Activated naive CD8-positive, alpha-beta T cell treated with anti-CD3 and anti-CD28 coated beads, Interleukin-2, amount 10 ng/mL, durations not matched to agents 7 days and 5 days (primary cell): Measurements from ENCODE around the gene POLG. TPM values are rescaled to one million over a fixed set of nuclear protein-coding genes. Genes with fewer than 3 reads are reported as not detected.

Experiments
- ATAC-seq: fragments of 150-1000 bp; cut with Tn5 transposase; one replicate; pipeline ENCODE4 v1.10.0; 2021; ENCODE audit warnings: low read depth, moderate library complexity
- POLR2A ChIA-PET: fragments of 350-600 bp; sonication (Branson Sonifier 250); formaldehyde crosslinking; loops from one replicate; lab custom pipeline; 2021; ENCODE audit warnings: antibody characterized with exemption; lab: Charles Lee
- DNase-seq: peaks from one replicate; pipeline ENCODE4 v3.0.0; 2021
- H3K27ac Mint-ChIP-seq: one replicate; pipeline ENCODE4 v1.8.0; 2022; ENCODE audit warnings: mild to moderate bottlenecking, mixed read lengths
- H3K27me3 Mint-ChIP-seq: one replicate; pipeline ENCODE4 v1.8.0; 2022; ENCODE audit warnings: mild to moderate bottlenecking, moderate library complexity, mixed read lengths
- H3K36me3 Mint-ChIP-seq: one replicate; pipeline ENCODE4 v1.8.0; 2021; ENCODE audit warnings: mild to moderate bottlenecking, mixed read lengths
- H3K4me1 Mint-ChIP-seq: one replicate; pipeline ENCODE4 v1.8.0; 2021; ENCODE audit warnings: mixed read lengths
- H3K4me3 Mint-ChIP-seq: one replicate; pipeline ENCODE4 v1.8.0; 2022; ENCODE audit warnings: mild to moderate bottlenecking, moderate library complexity, mixed read lengths
- H3K9me3 Mint-ChIP-seq: one replicate; pipeline ENCODE4 v1.8.0; 2021; ENCODE audit warnings: mixed read lengths
- total RNA-seq, 2 experiments: library from RNA; stranded (reverse); gene quantifications; one replicate each; pipeline ENCODE4 v1.2.3, GENCODE V29; 2021

Gene POLG
- total RNA-seq, 2 experiments from 2014 or later = 138 to 139 TPM

DNA sequence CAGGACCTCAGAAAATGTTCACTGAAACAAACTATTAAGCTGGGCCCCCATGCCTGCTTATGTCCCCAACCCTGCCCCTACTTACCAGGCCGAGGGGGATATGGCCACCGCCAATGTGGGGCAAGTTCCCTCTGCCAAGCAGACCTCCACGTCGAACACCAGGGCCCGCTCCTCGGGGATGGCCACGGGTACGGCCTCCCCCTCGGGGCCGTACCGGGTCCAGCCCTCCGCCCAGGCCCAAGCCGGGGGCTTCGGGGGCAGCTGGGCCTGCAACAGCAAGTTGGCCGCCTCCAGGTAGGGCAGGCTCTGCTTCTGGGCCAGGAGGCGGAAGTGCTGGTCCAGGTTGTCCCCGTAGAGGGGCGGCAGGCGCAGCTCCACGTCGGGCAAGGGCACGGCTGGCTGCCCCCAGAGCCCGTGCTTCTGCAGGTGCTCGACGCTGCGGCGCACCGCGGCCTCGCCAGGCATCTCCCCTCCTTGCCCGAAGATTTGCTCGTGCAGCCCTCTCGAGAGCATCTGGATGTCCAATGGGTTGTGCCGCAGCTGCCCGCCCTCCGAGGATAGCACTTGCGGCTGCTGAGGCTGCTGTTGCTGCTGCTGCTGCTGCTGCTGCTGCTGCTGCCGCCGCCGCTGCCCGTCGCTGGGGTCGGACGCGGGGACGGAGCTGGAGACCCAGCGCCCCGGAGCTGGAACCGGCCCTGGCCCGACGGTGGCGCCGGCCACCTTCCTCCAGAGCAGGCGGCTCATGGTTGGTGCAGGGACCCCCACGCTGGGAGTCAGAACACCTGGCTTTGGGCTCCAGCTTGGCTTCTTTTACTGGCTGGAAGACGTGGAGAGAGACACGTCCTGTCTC lies 1.4 kb downstream of the POLG start:
- no peak for DNase-seq
- H3K4me3 Mint-ChIP-seq = peak overlapping the region; percentile 86

DNA sequence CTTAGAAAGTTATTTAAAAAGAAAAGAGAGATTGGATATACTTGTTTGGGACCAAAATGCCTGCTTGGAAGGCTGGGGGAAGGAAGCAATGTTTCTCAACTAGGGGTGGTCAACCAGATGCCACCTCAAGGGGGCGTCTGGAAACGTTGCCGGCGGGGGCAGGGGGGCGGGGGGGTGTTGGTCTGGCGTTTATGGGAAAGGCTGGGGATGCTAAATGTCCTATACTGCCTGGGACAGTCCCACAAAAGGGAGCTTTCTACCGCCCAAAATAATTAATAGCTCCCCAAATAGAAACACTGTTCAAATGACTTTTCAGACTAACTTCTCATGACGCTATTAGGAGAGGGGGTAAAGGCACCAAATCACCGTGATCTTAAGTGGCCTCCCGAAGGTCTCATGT lies 2.2 kb downstream of the POLG start:
- POLR2A ChIA-PET = interaction anchor here (0.5 to 1.6 kb wide), 3 partner anchors 19 to 123 kb away, joined by 3 to 10 read pairs (median 4); partner anchors contain the start of gene FANCI
- peaks cover 39% of the 10 kb centered on the region for H3K36me3 Mint-ChIP-seq
- peak overlapping the region; percentile 45 for H3K27ac Mint-ChIP-seq
- DNase-seq (no peak), ATAC-seq (no peak)
- no peaks in the 10 kb centered on the region for H3K9me3 Mint-ChIP-seq
- H3K4me1 Mint-ChIP-seq = peaks cover 55% of the 10 kb centered on the region
- peaks cover 5% of the 10 kb centered on the region for H3K27me3 Mint-ChIP-seq
- H3K4me3 Mint-ChIP-seq = peak overlapping the region; percentile 80

More for the DNA sequence above, 1.4 kb downstream of the POLG start:
- Mint-ChIP-seq H3K27ac (peak overlapping the region; percentile 70), H3K36me3 (peaks cover 34% of the 10 kb centered on the region), H3K4me1 (peaks cover 55% of the 10 kb centered on the region), H3K9me3 (no peaks in the 10 kb centered on the region), H3K27me3 (peaks cover 5% of the 10 kb centered on the region)
- ATAC-seq = no peak
- POLR2A ChIA-PET = interaction anchor here (1.5 to 1.6 kb wide), 2 partner anchors 20 to 89 kb away, joined by 4 to 10 read pairs; partner anchors contain the start of gene FANCI

DNA sequence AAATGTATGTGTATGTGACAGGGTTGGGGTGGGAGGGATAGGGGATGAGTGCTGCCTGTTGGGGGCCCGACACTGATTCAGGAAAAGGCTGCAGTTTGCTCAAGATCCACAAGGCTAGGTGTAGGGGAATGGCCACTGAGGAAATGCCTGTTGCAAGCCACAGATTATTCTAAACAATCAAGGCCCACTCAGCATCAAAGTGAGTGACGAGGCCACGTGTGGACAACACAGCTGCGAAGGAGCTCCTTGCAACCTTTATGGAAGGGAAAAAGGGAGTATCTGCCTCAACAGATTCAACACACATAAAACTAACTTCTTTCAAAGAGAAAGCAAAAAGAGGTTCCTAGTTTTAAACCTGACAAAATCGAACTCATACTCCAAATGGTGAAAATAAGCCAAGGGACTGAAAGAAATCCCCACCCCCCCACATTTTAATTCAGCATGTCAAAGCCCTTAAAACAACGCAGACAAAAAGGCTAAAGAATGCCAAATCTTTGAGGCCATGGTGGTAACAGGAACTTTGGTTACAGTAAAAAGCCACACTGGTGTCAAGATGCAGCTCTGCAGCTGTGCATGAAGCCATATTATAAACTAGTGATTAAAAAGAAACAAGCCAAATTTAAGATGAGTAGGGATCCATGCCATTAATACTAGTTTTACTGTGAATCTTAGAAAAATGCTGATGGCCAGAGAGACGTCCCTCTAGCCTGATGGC lies 3.6 kb downstream of the POLG start:
- POLR2A ChIA-PET = interaction anchor here (1.1 to 1.8 kb wide), 2 partner anchors 18 to 86 kb away, joined by 3 to 10 read pairs; partner anchors contain the start of gene FANCI

DNA sequence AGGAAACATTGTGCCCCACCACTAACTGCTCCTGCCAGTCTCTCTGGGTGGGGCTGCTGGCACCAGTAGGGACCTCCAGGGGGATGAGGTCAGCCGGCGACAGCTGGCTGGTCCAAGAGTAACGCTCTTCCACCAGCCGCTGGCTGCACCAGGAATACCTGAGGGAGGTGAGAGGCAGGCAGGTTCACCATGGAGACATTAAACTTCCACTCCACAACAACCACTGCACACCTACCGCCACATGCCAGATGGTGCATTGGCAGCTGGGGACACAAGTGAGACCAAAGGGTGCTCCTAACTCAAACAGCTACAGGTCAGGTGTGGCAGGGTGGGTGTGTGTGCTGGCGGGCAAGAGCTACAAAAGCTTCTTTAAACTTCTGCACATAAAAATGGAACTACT lies 4.5 kb downstream of the POLG start:
- ATAC-seq = no peak
- peaks cover 52% of the 10 kb centered on the region for H3K36me3 Mint-ChIP-seq
- no peaks in the 10 kb centered on the region for H3K9me3 Mint-ChIP-seq
- no peak for DNase-seq
- peaks cover 45% of the 10 kb centered on the region for H3K4me1 Mint-ChIP-seq
- peak overlapping the region; percentile 80 for H3K4me3 Mint-ChIP-seq
- H3K27ac Mint-ChIP-seq = peak overlapping the region; percentile 91
- POLR2A ChIA-PET = interaction anchor here (1.0 to 2.2 kb wide), 4 partner anchors 11 to 85 kb away, joined by 3 to 16 read pairs (median 9); partner anchors contain the start of gene FANCI
- peaks cover 4% of the 10 kb centered on the region for H3K27me3 Mint-ChIP-seq

More for the DNA sequence above, 3.6 kb downstream of the POLG start:
- DNase-seq (no peak), ATAC-seq (no peak)
- Mint-ChIP-seq H3K27me3 (peaks cover 5% of the 10 kb centered on the region), H3K36me3 (peaks cover 49% of the 10 kb centered on the region), H3K4me3 (peak overlapping the region; percentile 80), H3K4me1 (peaks cover 52% of the 10 kb centered on the region), H3K27ac (peak overlapping the region; percentile 91), H3K9me3 (no peaks in the 10 kb centered on the region)

DNA sequence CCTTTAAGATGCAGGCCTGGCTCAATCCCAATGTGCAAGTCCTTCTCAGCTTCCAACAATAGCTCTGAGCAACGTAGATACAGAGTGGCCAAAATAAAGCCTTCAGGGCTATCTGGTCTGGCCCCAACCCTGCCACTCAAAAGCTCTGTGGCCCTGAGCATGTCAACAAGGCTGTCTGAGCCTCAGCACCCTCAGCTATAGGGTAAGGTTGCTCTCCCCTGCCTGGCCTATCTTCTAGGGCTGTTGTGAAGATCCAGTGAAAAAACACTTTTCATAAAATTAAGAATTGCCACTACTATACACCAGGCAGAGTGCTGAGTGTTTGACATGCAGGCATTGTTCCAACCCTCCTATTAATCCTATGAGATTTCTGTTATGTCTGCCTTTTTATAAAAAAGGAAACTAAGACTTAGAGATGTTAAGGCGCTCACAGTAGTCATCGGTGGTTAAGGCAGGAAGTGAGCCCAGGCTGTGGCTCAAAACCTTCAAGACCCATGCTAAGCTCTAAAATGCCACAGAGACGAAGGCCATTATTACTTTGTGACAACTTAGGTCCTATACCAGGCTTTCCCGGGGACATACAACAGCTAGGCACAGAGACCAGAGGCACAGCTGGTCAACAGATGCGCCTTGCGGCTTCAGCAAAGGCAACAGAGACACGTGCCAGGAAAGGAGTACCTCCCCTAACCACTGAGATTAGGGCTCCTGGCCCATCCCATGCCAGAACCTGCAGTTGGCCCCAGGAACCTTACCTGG lies 5.1 kb downstream of the POLG start:
- POLR2A ChIA-PET = interaction anchor here (0.5 to 2.2 kb wide), 8 partner anchors 8 to 270 kb away, joined by 3 to 16 read pairs (median 4); partner anchors contain the start of gene FANCI
- Mint-ChIP-seq H3K9me3 (no peaks in the 10 kb centered on the region), H3K36me3 (peaks cover 53% of the 10 kb centered on the region), H3K4me1 (peaks cover 41% of the 10 kb centered on the region), H3K27me3 (no peaks in the 10 kb centered on the region), H3K4me3 (peak overlapping the region; percentile 80), H3K27ac (peak overlapping the region; percentile 91)
- ATAC-seq (peak; percentile 55), DNase-seq (peak; percentile 49)

DNA sequence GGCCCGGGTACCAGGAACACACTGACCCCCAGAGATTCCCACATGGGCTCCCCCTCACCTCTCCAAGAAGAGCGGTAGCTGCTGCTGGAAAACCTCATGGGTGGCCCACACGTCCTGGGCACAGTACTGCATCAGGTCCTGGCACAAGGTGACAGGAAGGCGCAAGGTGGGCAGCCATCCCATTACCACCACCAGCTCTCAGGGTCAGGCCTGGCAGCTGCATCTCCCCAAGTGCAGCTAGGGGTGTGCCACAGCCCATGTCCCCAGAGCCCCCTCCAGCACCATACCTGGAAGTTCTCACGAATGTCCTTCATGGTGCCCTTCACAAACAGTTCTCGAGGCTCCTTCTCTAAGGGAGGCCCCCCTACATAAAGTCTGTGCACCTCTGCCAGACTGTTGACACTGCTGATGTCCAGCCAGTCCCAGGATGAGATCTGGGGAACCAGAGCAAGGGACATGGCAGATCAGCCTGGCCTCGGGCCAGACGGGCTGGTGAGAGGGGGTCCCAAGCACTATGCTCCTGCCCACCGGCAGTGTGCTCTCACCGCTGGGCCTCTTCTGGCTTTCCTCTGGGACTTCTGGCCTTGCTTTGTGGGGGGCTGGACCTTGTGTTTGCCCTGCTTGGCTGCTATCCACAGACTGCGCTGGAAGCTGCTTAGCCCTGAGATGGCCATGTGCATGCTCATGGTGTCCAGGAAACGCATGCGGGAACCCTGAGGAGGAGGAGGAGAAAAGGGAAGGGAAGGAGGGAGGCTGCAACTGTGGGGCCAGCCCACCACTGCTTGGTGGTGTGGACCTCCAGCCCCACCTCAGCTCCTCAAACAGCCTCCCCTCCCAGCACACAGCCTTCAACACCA lies 6.0 kb downstream of the POLG start:
- no peak for ATAC-seq
- POLR2A ChIA-PET = interaction anchor here (0.9 to 2.2 kb wide), 5 partner anchors 9 to 247 kb away, joined by 3 to 16 read pairs (median 4); no protein-coding TSS in a partner anchor
- DNase-seq = no peak
- no peaks in the 10 kb centered on the region for H3K9me3 Mint-ChIP-seq
- H3K4me1 Mint-ChIP-seq = peaks cover 41% of the 10 kb centered on the region
- no peaks in the 10 kb centered on the region for H3K27me3 Mint-ChIP-seq
- peak overlapping the region; percentile 91 for H3K27ac Mint-ChIP-seq
- H3K4me3 Mint-ChIP-seq = peak overlapping the region; percentile 80
- H3K36me3 Mint-ChIP-seq = peaks cover 57% of the 10 kb centered on the region

DNA sequence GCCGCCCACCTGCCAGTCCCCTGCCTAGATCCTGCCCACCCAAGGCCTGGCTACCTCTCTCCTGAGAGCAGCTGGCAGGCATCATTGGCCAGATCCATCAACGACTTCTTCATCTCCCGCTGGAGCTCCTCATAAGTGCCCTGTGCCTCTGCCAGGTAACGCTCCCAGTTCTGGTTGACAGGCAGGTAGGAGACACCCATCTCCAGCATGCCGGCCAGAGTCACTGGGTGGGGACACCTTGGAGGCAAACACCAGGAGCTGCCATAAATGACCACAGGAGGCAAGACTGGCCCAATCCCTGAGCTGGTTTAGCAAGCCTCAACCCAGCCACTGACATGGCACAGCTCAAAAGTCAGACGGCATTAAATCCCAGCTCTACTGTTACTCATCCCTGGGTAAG lies 7.5 kb downstream of the POLG start:
- peak overlapping the region; percentile 64 for H3K27ac Mint-ChIP-seq
- no peaks in the 10 kb centered on the region for H3K9me3 Mint-ChIP-seq
- no peaks in the 10 kb centered on the region for H3K27me3 Mint-ChIP-seq
- peaks cover 35% of the 10 kb centered on the region for H3K4me1 Mint-ChIP-seq
- no peak overlapping the region for H3K4me3 Mint-ChIP-seq
- ATAC-seq (no peak), DNase-seq (no peak)
- POLR2A ChIA-PET = no interaction called here
- H3K36me3 Mint-ChIP-seq = peaks cover 61% of the 10 kb centered on the region

DNA sequence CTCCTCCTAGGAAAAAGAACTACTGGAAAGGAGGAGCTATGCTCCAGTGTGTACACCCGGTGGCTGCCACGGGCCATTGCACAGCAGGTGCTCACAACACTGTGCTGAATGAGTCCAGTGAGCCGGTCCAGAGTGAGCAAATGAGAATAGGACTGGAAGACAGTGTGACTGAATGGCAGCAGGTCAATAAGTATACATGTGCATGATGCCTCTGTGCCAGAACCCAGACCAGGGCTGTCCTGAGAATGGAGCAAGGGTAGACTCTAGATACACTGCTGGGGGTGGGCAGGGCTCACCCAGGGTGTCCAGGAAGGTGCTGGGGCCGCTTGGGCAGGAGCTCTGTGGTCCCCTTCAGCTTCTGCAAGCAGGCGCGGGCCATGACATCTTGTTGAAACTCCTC lies 8.3 kb downstream of the POLG start:
- ATAC-seq (no peak), DNase-seq (no peak)
- peak overlapping the region; percentile 56 for H3K27ac Mint-ChIP-seq
- no peaks in the 10 kb centered on the region for H3K27me3 Mint-ChIP-seq
- POLR2A ChIA-PET = no interaction called here
- H3K36me3 Mint-ChIP-seq = peaks cover 57% of the 10 kb centered on the region
- H3K4me3 Mint-ChIP-seq = no peak overlapping the region
- peaks cover 28% of the 10 kb centered on the region for H3K4me1 Mint-ChIP-seq
- no peaks in the 10 kb centered on the region for H3K9me3 Mint-ChIP-seq

DNA sequence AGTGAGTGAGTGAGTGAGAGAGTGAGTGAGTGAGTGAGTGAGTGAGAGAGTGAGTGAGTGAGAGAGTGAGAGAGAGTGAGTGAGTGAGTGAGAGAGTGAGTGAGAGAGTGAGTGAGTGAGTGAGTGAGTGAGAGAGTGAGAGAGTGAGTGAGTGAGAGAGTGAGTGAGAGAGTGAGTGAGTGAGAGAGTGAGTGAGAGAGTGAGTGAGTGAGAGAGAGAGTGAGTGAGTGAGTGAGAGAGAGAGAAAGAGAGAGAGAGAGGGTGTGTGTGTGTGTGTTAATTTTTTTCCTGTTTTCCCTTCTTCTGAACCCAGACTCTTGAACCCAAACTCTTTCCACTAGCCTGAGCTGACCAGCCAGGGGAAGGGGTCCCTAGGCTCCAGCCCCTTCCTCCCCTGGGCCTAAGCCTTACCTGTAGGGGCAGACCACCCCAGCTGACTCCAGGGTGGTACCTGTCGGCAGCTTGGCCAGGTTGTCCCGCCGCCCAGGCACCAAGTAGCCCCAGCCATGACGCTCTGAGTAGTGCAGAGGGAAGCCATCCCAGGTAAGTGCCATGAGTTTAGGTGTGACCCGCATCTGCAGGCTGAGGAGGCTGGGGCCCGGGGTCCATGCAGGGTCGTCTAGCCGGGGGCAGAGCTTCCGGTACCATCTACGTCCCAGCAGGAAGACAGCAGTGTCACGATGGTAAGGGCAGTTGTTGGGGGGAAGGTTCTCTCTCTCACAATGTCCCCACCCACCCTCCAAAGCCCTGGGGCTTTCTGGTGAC lies 9.4 kb downstream of the POLG start:
- DNase-seq (no peak), ATAC-seq (no peak)
- H3K4me1 Mint-ChIP-seq = peaks cover 19% of the 10 kb centered on the region
- H3K36me3 Mint-ChIP-seq = peaks cover 51% of the 10 kb centered on the region
- H3K27me3 Mint-ChIP-seq = no peaks in the 10 kb centered on the region
- no peak overlapping the region for H3K4me3 Mint-ChIP-seq
- no peak overlapping the region for H3K27ac Mint-ChIP-seq
- no peaks in the 10 kb centered on the region for H3K9me3 Mint-ChIP-seq
- POLR2A ChIA-PET = no interaction called here

DNA sequence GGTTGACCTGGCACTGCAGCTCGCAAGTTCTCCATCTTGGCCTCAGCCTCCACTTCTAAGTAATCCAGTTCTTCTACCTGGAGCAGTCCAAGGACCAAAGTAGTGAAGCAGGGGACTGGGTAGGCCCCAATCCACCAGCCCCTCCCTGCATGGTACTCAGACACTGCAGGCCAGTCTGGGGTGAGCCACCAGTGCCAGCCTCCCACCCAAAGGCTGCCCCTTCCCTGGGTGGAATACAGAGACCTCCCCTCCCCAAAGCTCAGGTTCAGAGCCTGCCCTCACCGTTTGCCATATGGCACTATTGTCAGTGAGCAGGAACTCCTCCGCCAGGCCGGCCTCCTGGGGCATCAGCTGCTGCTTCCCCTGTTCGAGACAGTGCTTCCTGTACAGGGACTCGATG lies 10.8 kb downstream of the POLG start:
- H3K27me3 Mint-ChIP-seq = no peaks in the 10 kb centered on the region
- ATAC-seq (no peak), DNase-seq (no peak)
- peaks cover 9% of the 10 kb centered on the region for H3K4me1 Mint-ChIP-seq
- POLR2A ChIA-PET = interaction anchor here (0.9 to 1.5 kb wide), 2 partner anchors 11 to 12 kb away, joined by 3 read pairs; partner anchors contain the start of gene POLG
- no peak overlapping the region for H3K4me3 Mint-ChIP-seq
- H3K27ac Mint-ChIP-seq = no peak overlapping the region
- H3K36me3 Mint-ChIP-seq = peaks cover 48% of the 10 kb centered on the region
- no peaks in the 10 kb centered on the region for H3K9me3 Mint-ChIP-seq

DNA sequence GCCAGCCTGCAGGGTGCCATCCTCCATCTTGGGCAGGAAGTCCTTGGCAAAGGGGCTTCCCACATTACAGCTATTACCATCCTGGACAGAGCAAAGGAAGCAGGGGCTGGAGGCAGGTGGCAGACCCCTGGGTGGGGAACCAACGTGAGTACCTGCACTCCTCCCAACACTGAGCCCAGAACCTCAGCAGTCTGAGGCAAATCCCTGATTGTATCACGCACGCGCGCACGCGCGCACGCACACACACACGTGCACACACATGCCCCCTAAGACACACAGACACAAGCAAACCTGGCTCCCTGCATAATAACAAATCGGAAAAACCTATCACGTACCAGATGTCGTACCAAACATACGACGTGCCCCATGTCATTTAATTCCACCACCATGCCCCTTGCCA lies 11.8 kb downstream of the POLG start:
- POLR2A ChIA-PET = interaction anchor here (1.5 kb wide), 1 partner anchor 12 kb away, joined by 3 read pairs; the partner anchor contains the start of gene POLG
- Mint-ChIP-seq H3K27ac (no peak overlapping the region), H3K27me3 (no peaks in the 10 kb centered on the region), H3K36me3 (peaks cover 46% of the 10 kb centered on the region), H3K9me3 (no peaks in the 10 kb centered on the region), H3K4me3 (no peak overlapping the region), H3K4me1 (peaks cover 7% of the 10 kb centered on the region)
- DNase-seq = no peak
- no peak for ATAC-seq
